ENCODE measurements around the gene RHOG. TPM values are rescaled to one million over a fixed set of nuclear protein-coding genes. Genes with fewer than 3 reads are reported as not detected.

RHOG gene
- total and polyA plus RNA-seq, 7 donors: 37.3 to 90.3 (median 48.7) TPM

- Histone ChIP-seq H3K4me1 (peaks cover 0 to 34% (median 32%) of the 10 kb centered on the region in 4 donors), H3K9me3 (no peaks in the 10 kb centered on the region), H3K4me3 (no peak overlapping the region), H3K27ac (peak overlapping the region in 1 of 4 donors; percentile 13), H3K27me3 (no peaks in the 10 kb centered on the region), H3K36me3 (peaks cover 0 to 3% (median 0%) of the 10 kb centered on the region in 4 donors)
- WGBS, 2 donors: 95 to 96% methylated on average over 9 of the region's 9 CpGs
- peak; percentile 57 for DNase-seq
- TF ChIP-seq EP300 (IDR thresholded peaks at IDR 0.05) (no peak), CTCF (IDR thresholded peaks at IDR 0.05) (no peak)
- intact Hi-C loops (cut with DNase I): loop anchor here (5.0 kb wide), 1 partner anchor 293 kb away; the partner anchor contains the start of gene RRM1
Observed at GRCh38 chr11:3799143-3799542, 41.6 kb downstream of the RHOG start.

- no peaks in the 10 kb centered on the region for H3K27me3 ChIP-seq
- H3K27ac ChIP-seq: peak within 1 kb of the TSS; percentile 93 to 98 (median 95)
- DNase-seq: peak; percentile 100
- peak; percentile 97 for TF ChIP-seq POLR2A (IDR thresholded peaks at IDR 0.05)
- TF ChIP-seq EP300 (IDR thresholded peaks at IDR 0.05): no peak
- TF ChIP-seq POLR2AphosphoS5 (IDR thresholded peaks at IDR 0.05): peak; percentile 98 to 99 (median 99)
- peak within 1 kb of the TSS; percentile 74 to 98 (median 87) for H3K4me3 ChIP-seq
- no peaks in the 10 kb centered on the region for H3K9me3 ChIP-seq
- H3K36me3 ChIP-seq: peaks cover 0 to 19% (median 8%) of the 10 kb centered on the region in 4 donors
- WGBS, 2 donors: 0% methylated on average over 86 of the region's 86 CpGs
- intact Hi-C loops (cut with DNase I): loop anchor here (2.0 to 5.0 kb wide), 2 partner anchors 43 to 295 kb away; partner anchors contain the start of genes RHOG and RRM1
- peaks cover 0 to 35% (median 34%) of the 10 kb centered on the region in 4 donors for H3K4me1 ChIP-seq
Observed at GRCh38 chr11:3797329-3798090, 43.2 kb downstream of the RHOG start, which contains the start of gene NUP98. TSS of gene NUP98 (minus strand) at chr11:3797554. CDS start at chr11:3782117, 15,437 bp downstream.

- TF ChIP-seq CTCF (IDR thresholded peaks at IDR 0.05) (no peak), POLR2A (IDR thresholded peaks at IDR 0.05) (no peak), POLR2AphosphoS5 (IDR thresholded peaks at IDR 0.05) (no peak), EP300 (IDR thresholded peaks at IDR 0.05) (no peak)
- WGBS, 2 donors: 0 to 1% methylated on average over 26 of the region's 26 CpGs
- Histone ChIP-seq H3K27ac (peak overlapping the region; percentile 93 to 98 (median 95)), H3K9me3 (no peaks in the 10 kb centered on the region), H3K27me3 (no peaks in the 10 kb centered on the region), H3K4me3 (peak overlapping the region; percentile 74 to 98 (median 87)), H3K4me1 (peaks cover 0 to 35% (median 34%) of the 10 kb centered on the region in 4 donors), H3K36me3 (peaks cover 0 to 25% (median 8%) of the 10 kb centered on the region in 4 donors)
- intact Hi-C loops (cut with DNase I): loop anchor here (2.0 to 5.0 kb wide), 2 partner anchors 44 to 295 kb away; partner anchors contain the start of genes RHOG and RRM1
- no peak for DNase-seq
Observed at GRCh38 chr11:3796801-3797328, 43.9 kb downstream of the RHOG start.

GRCh38 chr11:3796346-3796745, 44.4 kb downstream of the RHOG start:
- TF ChIP-seq POLR2AphosphoS5 (IDR thresholded peaks at IDR 0.05) (no peak), POLR2A (IDR thresholded peaks at IDR 0.05) (no peak), CTCF (IDR thresholded peaks at IDR 0.05) (no peak), EP300 (IDR thresholded peaks at IDR 0.05) (no peak)
- intact Hi-C loops (cut with DNase I): loop anchor here (2.0 to 5.0 kb wide), 2 partner anchors 44 to 296 kb away; partner anchors contain the start of genes RHOG and RRM1
- WGBS, 2 donors: 3 to 17% methylated on average over 14 of the region's 14 CpGs
- Histone ChIP-seq H3K36me3 (peaks cover 0 to 25% (median 13%) of the 10 kb centered on the region in 4 donors), H3K4me3 (peak overlapping the region; percentile 74 to 98 (median 87)), H3K27me3 (no peaks in the 10 kb centered on the region), H3K9me3 (no peaks in the 10 kb centered on the region), H3K4me1 (peaks cover 0 to 35% (median 34%) of the 10 kb centered on the region in 4 donors), H3K27ac (peak overlapping the region; percentile 93 to 98 (median 95))
- no peak for DNase-seq

GRCh38 chr11:3796002-3796311, 44.8 kb downstream of the RHOG start:
- DNase-seq: no peak
- intact Hi-C loops (cut with DNase I): loop anchor here (2.0 to 5.0 kb wide), 2 partner anchors 45 to 296 kb away; partner anchors contain the start of genes RHOG and RRM1
- Histone ChIP-seq H3K27ac (peak overlapping the region; percentile 93 to 98 (median 95)), H3K27me3 (no peaks in the 10 kb centered on the region), H3K9me3 (no peaks in the 10 kb centered on the region), H3K4me1 (peaks cover 0 to 35% (median 34%) of the 10 kb centered on the region in 4 donors), H3K4me3 (peak overlapping the region; percentile 74 to 98 (median 87)), H3K36me3 (peaks cover 0 to 25% (median 13%) of the 10 kb centered on the region in 4 donors)
- WGBS, 2 donors: 13 to 30% methylated on average over 6 of the region's 6 CpGs
- TF ChIP-seq EP300 (IDR thresholded peaks at IDR 0.05) (no peak), POLR2A (IDR thresholded peaks at IDR 0.05) (no peak), CTCF (IDR thresholded peaks at IDR 0.05) (no peak), POLR2AphosphoS5 (IDR thresholded peaks at IDR 0.05) (no peak)
